NCI-H748 treated with DMSO at 0.1 percent for 48 hours (cell line): ENCODE results near the gene RTL1.

Source experiments
- DNase-seq: peaks from one replicate; lab custom pipeline; 2025; lab: John Stamatoyannopoulos, UW

The RTL1 gene

GRCh38 chr14:100903672-100904185, at the start of gene RTL1:
RTL1 (minus strand) TSS chr14:100903722; CDS start chr14:100884788, 18,934 bp downstream.
- DNase-seq = no peak

DNA sequence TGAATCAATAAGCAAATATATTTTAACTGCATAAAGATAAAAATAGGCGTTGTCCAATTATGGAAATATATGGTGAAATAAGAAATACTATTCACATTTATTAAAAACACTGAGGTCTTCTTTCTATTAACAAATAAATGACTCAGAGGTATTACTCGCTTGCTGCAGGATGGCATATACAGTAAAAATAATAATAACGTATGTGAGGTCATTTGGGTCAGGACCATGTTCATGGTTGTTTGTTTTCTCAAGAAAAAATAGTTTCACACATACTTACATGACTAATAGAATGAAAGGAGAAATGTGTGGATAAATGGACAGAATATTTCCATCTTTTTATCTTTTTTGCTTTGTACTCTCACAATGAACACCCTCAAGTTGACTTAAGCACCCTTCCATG, 46.5 kb upstream of the RTL1 start:
- no peak for DNase-seq

- no peak for DNase-seq
These were observed 40.5 kb upstream of the RTL1 start for GRCh38 chr14:100944052-100944451.

DNA sequence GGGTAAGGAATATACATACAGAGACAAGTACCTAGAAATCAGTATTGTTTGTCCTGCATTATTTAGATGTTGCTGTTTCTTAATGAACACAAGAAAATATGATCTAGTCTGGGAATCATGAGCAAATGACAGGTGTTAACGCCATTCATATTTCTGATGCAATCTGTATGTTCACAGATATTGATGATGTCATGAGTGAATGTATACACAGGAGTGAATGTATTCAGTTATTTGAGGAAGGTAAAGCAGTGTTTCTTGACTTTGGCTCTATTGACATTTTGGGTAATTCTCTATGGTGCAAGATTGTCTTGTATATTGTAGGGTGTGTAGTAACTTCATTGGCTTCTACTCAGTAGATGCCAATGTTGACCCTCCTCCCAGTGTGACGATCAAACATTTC, 26.7 kb upstream of the RTL1 start:
- no peak for DNase-seq

- DNase-seq = no peak
These were observed 12.0 kb upstream of the RTL1 start for GRCh38 chr14:100915560-100915959.

GRCh38 chr14:100914597-100915021, 11.1 kb upstream of the RTL1 start:
- DNase-seq = no peak

- peak; percentile 80 for DNase-seq
These were observed 8.3 kb upstream of the RTL1 start for GRCh38 chr14:100911665-100912316.

DNA sequence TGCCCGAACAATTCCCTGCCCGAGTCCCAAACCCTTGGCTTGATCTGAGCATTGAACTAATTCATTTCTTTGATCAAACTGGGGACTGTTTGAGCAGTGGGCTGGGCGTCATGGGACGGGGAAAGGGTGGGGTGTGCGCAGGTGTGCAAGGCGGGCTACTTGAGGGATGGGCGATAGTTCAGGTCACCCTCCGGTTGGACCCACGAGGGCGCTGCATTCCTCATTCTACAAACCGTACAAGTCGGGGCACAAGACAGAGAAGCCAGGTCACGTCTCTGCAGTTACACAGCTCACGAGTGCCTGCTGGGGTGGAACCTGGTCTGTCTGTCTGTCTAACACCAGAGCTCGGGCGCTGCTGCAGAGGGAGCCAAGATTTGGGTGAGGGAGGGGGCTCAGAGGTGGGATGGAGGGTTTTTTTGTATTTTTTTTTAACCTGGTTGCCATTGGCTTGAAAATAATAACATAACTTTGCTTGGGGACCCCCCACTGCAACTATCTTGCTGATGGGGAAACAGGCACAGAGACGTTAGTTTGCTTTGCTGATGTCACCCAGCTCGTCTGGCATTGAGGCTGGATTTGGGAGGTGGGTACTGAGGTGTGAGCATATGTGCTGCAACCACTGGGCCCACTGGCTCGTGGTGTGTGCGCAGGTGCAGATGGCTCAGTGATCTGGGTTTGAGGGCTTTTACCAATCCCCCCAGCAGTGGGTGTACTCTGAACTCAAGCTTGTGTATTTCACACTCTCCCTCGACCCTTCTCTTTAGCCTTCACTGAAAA, 7.6 kb upstream of the RTL1 start:
- DNase-seq = no peak

- DNase-seq = no peak
These were observed 5.9 kb upstream of the RTL1 start for GRCh38 chr14:100909439-100909838.

DNA sequence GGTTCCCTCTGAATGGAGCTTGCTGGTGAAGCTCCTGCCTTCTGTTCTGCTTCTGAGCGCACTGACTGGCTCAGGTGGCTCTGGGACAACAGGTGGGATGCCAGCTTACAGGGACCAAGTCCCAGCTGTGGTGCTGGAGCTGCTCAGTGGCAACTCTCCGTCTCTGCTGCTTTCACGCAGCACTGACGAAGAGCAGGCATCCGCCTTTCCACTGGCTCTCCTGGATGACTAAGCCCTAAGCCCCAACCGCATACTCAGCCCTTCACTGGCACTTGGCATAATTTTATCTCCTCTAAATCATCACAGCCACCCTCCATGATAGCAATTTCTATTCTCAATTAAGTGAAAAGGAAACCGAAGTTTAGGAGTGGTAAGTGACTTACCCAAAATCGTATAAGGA, 3.7 kb upstream of the RTL1 start:
- DNase-seq = no peak

DNA sequence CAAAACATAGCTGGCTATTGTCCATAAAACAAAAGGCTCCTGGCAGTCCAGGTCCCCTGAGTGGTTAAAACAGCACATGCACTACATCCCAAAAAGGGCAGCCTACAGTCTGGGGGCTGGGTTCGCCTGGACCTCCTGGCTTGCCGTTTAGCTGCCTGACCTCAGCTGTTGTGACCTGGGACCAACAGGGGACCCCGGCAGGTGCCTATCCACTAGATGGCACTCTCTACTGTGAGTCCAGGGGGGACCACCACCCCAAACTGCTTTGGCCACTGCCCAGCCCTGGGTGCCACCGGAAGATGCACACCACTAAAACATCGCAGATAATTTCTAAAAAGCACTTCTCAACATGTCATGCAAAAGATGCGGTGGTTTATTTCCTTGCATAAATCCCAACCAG, 2.9 kb upstream of the RTL1 start:
- DNase-seq = no peak

- DNase-seq = no peak
These were observed 1.6 kb upstream of the RTL1 start for GRCh38 chr14:100905166-100905565.

- DNase-seq = no peak
These were observed 975 bp upstream of the RTL1 start for GRCh38 chr14:100904307-100905087.

DNA sequence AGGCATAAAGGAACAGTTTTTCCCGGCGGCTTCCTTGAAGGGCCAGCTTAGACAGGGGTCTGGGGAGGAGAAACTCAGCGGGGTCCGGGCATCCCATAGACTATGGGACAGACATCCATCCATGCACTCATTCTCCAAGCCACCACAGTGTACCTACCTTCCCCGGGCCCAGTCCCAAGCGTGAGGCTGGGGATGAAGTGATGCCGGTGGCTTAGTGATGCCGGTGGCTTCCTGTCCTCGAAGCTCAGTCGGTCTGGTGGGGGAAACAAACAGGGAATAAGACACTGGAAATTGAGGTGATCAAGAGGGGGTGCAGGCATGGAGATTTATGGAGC, 421 bp downstream of the RTL1 start:
- no peak for DNase-seq

- DNase-seq = no peak
These were observed 1.0 kb downstream of the RTL1 start for GRCh38 chr14:100902295-100903133.

- no peak for DNase-seq
These were observed 1.9 kb downstream of the RTL1 start for GRCh38 chr14:100901391-100902183.

DNA sequence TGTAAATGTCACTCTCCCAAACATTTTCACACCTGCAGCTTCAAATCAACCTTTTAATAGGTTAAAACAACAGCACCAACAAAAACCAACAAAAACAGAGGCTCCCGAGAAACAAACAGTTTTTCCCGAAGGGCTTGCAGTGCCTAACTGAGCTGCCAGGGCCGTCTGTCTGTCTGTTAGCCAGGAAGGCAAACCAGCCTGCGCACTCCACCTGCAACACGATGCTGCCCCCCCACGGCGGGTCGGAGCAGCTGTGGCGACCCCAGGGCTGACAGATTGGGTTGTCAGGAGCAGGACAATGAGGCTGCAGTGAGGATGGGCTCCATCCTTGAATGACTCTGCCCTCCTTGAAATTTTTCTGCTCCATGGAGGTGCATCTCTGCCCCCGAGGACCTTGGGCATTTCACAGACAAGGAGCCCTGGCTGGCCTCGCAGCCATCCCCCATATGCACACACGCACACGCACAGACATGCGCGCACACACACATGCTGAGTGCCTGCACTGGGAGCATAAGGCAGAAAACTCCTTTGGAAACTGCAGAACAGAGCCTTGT, 2.6 kb downstream of the RTL1 start:
- DNase-seq = peak; percentile 62

DNA sequence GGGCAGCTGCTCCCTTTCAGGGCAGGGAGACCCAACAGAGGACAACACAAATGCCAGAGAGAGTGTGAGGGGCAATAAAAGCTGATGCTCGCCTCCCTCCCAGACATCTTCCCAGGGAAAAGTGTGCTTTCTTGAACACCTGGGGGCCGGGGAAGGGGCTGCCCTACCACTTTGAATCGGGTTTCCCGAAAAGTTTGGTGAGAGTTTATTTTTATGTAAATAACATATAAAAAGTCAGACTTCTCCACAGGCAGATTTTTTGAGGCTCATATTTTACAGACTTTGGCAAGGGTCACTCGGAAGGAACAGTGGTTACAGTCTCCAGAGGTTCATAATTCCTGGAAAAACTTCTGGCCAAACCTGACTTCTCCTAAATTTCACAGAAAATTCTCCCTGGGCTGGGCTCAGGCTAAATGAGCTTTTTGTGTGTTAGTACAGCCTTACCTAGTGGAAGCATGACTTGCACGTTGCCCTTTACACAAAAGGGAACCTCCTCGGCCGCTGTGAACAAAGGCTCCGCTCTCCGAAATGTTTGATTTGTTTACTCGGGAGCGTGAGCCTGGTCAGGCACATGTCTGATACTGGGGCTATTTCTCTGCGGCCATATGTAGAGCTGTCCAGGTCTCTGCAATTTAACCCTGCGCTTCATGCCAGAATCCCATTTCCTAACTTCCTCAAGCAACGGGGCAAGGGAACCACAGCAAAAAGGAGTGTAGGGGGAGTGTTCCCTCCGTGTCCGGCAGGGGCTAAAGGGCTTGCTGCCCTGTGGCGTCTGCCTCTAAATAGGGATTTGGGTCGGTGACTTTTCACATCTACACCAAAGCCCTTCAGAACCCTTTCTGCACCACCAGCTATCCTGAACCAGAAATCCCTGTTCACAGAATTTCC, 3.4 kb downstream of the RTL1 start:
- DNase-seq = peak; percentile 80
